Omental fat pad (tissue), 4 donors: ENCODE results near the gene IGF2. TPM values are rescaled to one million over a fixed set of nuclear protein-coding genes. Genes with fewer than 3 reads are reported as not detected.

ENCODE experiments used
- small RNA-seq: library from RNA; depleted of rRNA; stranded (forward); fragments of <200 nt; gene quantifications from one replicate; pipeline ENCODE3, GENCODE V24; 2016
- total RNA-seq, 4 donors: library from RNA; depleted of rRNA; stranded (reverse); fragments of >200 nt; gene quantifications; one replicate each; pipeline ENCODE4 v1.1.0, GENCODE V29; 2016

The IGF2 gene
- total RNA-seq, 4 donors from 2014 or later: 44.6 to 69.4 (median 52.3) TPM

Small RNA genes within 50 kb of the gene (small RNA-seq; reads per million reads assigned to genes)
- gene MIR4686 (not detected), gene MIR483 (0.64 reads per million)

Other genes starting within 250 kb of the IGF2 start
- not detected for gene PRR33, start 247.5 kb downstream of the IGF2 start, total RNA-seq
- 10 to 100 TPM in 3 of 4 donors, 1 to 10 TPM in 1; 4.6 to 21.3 (median 14.4) TPM for gene TNNT3, start 219.7 kb downstream of the IGF2 start, total RNA-seq
- gene MRPL23, start 192.1 kb downstream of the IGF2 start, total RNA-seq: 100 to 1,000 TPM in 3 of 4 donors, 10 to 100 TPM in 1; 82.3 to 114 (median 111) TPM
- gene H19, start 141.5 kb downstream of the IGF2 start, total RNA-seq: 1,000 to 10,000 TPM in 1 of 4 donors, 100 to 1,000 TPM in 3; 386 to 1,140 (median 511) TPM
- not detected for gene INS, start 21.8 kb upstream of the IGF2 start, total RNA-seq
- not detected for gene TH, start 32.4 kb upstream of the IGF2 start, total RNA-seq
- 1 to 10 TPM in 1 of 4 donors, under 1 TPM in 1, not detected in 2; 0.24 to 2.6 TPM for gene ASCL2, start 131.2 kb upstream of the IGF2 start, total RNA-seq
- gene C11orf21, start 162.5 kb upstream of the IGF2 start, total RNA-seq: 1 to 10 TPM; 1.1 to 2.8 (median 1.2) TPM
- gene TSPAN32, start 162.6 kb upstream of the IGF2 start, total RNA-seq: 1 to 10 TPM in 3 of 4 donors, under 1 TPM in 1; 0.19 to 6.4 (median 2.7) TPM
- 100 to 1,000 TPM; 540 to 765 (median 577) TPM for gene CD81, start 237.9 kb upstream of the IGF2 start, total RNA-seq